KMS-11 (cell line): ENCODE results near the gene NDEL1.

Experiments
- H2AFZ ChIP-seq: fragments of 200-600 bp; sonication (generic); 2 replicates; pipeline ENCODE4 v1.6.1; 2016; ENCODE audit warnings: antibody characterized with exemption, mixed run types, low read depth
- H3K27ac ChIP-seq: fragments of 200-600 bp; sonication (generic); 2 replicates; pipeline ENCODE4 v1.6.1; 2016; ENCODE audit warnings: mild to moderate bottlenecking, mixed run types
- H3K27me3 ChIP-seq: fragments of 200-600 bp; sonication (generic); 2 replicates; pipeline ENCODE4 v1.6.1; 2017; ENCODE audit warnings: mild to moderate bottlenecking, low read depth, mixed run types, moderate library complexity; ENCODE audit not compliant: insufficient read depth
- H3K36me3 ChIP-seq: fragments of 200-600 bp; sonication (generic); 2 replicates; pipeline ENCODE4 v1.6.1; 2017; ENCODE audit warnings: mild to moderate bottlenecking, mixed run types; ENCODE audit not compliant: insufficient read depth
- H3K4me1 ChIP-seq: fragments of 200-600 bp; sonication (generic); 2 replicates; pipeline ENCODE4 v1.6.1; 2016; ENCODE audit warnings: mild to moderate bottlenecking, low read depth, mixed run types; ENCODE audit not compliant: poor library complexity, severe bottlenecking
- H3K4me2 ChIP-seq: fragments of 200-600 bp; sonication (generic); 2 replicates; pipeline ENCODE4 v1.7.0; 2016; ENCODE audit warnings: mild to moderate bottlenecking, mixed run types
- H3K4me3 ChIP-seq: fragments of 200-600 bp; sonication (generic); IDR thresholded peaks from 2 replicates; pipeline ENCODE4 v1.6.1; 2017; ENCODE audit warnings: low read depth, low read length, mixed read lengths; ENCODE audit not compliant: insufficient read depth
- H3K79me2 ChIP-seq: fragments of 200-600 bp; sonication (generic); 2 replicates; pipeline ENCODE4 v1.6.1; 2016; ENCODE audit warnings: low read depth, mixed run types; ENCODE audit not compliant: insufficient read depth
- H3K9ac ChIP-seq: fragments of 200-600 bp; sonication (generic); 2 replicates; pipeline ENCODE4 v1.6.1; 2016; ENCODE audit warnings: mild to moderate bottlenecking, mixed run types
- H4K20me1 ChIP-seq: fragments of 200-600 bp; sonication (generic); 2 replicates; pipeline ENCODE4 v1.6.1; 2016; ENCODE audit warnings: mild to moderate bottlenecking, mixed run types; ENCODE audit not compliant: insufficient read depth
- TF ChIP-seq, protein P1 (sequence below): fragments of 200-600 bp; sonication (generic); conservative IDR thresholded peaks from 2 replicates; pipeline ENCODE4 v1.6.1; 2017; ENCODE audit warnings: low read depth, mild to moderate bottlenecking, antibody characterized with exemption, low read length, moderate library complexity, mixed read lengths

Gene NDEL1

DNA sequence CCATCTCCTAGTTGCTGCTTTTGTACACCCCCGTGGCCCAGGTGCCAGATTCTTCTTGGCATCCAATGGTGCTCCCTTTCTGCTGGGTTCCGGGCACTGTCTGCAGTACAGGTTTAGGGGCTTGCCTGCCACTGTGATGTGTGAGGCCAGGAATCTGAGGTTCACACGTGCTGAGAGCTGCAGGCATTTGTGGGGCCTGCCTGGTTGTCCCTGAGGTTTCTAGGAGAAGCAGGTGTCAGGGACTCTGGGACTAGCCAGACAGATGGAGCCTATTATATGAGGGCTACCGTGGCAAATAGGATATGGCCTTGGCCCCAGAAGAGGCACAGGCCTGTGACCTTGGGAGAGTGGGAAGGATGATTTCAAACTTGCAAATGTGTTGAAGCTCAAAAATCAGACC is 29.3 kb downstream of the NDEL1 start:
- H3K27me3 ChIP-seq = no peaks in the 10 kb centered on the region
- no peak overlapping the region for H2AFZ ChIP-seq
- H3K36me3 ChIP-seq = no peaks in the 10 kb centered on the region
- H3K4me3 ChIP-seq = no peak overlapping the region
- no peaks in the 10 kb centered on the region for H3K79me2 ChIP-seq
- no peak overlapping the region for H3K9ac ChIP-seq
- no peak overlapping the region for H3K27ac ChIP-seq
- H3K4me2 ChIP-seq = no peak overlapping the region
- H4K20me1 ChIP-seq = no peaks in the 10 kb centered on the region
- no peaks in the 10 kb centered on the region for H3K4me1 ChIP-seq
- TF ChIP-seq, protein P1, sequence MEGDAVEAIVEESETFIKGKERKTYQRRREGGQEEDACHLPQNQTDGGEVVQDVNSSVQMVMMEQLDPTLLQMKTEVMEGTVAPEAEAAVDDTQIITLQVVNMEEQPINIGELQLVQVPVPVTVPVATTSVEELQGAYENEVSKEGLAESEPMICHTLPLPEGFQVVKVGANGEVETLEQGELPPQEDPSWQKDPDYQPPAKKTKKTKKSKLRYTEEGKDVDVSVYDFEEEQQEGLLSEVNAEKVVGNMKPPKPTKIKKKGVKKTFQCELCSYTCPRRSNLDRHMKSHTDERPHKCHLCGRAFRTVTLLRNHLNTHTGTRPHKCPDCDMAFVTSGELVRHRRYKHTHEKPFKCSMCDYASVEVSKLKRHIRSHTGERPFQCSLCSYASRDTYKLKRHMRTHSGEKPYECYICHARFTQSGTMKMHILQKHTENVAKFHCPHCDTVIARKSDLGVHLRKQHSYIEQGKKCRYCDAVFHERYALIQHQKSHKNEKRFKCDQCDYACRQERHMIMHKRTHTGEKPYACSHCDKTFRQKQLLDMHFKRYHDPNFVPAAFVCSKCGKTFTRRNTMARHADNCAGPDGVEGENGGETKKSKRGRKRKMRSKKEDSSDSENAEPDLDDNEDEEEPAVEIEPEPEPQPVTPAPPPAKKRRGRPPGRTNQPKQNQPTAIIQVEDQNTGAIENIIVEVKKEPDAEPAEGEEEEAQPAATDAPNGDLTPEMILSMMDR = no peak

DNA sequence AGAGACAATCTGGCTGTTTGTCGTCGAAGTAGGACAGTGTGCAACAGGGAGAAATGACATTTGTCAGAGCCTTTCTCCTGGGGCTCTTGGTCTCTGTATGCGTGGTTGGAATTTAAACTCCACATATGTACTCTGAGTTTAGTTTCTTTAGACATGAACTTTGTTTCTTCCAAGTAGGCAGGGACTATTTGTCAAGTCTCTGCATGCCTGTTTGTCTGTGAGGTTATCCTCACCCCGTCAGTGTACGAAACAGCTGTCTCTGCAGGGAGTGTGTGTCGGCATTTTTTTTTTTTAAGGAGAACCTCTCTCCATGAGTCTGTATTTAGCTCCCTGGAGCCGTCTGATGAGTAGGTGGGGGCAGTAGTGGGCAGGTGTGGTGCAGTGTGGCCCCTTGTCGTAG is 29.7 kb downstream of the NDEL1 start:
- TF ChIP-seq, protein P1 = no peak
- Histone ChIP-seq H3K9ac (no peak overlapping the region), H4K20me1 (no peaks in the 10 kb centered on the region), H3K4me1 (no peaks in the 10 kb centered on the region), H3K4me3 (no peak overlapping the region), H3K36me3 (no peaks in the 10 kb centered on the region), H3K79me2 (no peaks in the 10 kb centered on the region), H3K4me2 (no peak overlapping the region), H3K27me3 (no peaks in the 10 kb centered on the region), H3K27ac (no peak overlapping the region), H2AFZ (no peak overlapping the region)

DNA sequence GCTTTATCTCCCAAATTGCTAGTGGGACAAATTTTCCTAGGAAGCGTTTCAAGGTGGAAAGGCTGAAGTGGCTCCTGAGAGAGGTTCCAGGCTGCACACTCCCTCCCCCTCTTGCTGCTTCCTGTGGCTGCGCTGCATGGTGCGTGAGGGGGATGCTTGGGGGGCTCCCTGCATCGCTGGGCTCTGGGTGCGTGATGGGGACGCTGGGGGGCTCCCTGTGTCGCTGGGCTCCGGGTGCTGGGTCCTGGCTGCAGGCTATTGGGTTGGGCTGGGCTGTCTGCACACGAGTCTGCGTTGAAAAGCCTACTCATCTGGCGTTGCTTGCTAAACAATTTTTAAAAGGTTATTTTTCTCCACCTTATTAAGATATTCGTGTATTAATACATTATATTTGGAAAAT is 30.1 kb downstream of the NDEL1 start:
- no peaks in the 10 kb centered on the region for H3K36me3 ChIP-seq
- H3K27ac ChIP-seq = no peak overlapping the region
- H3K4me1 ChIP-seq = no peaks in the 10 kb centered on the region
- no peaks in the 10 kb centered on the region for H3K79me2 ChIP-seq
- no peak overlapping the region for H3K9ac ChIP-seq
- H2AFZ ChIP-seq = no peak overlapping the region
- no peaks in the 10 kb centered on the region for H4K20me1 ChIP-seq
- TF ChIP-seq, protein P1 = no peak
- H3K27me3 ChIP-seq = no peaks in the 10 kb centered on the region
- H3K4me3 ChIP-seq = no peak overlapping the region
- no peak overlapping the region for H3K4me2 ChIP-seq

DNA sequence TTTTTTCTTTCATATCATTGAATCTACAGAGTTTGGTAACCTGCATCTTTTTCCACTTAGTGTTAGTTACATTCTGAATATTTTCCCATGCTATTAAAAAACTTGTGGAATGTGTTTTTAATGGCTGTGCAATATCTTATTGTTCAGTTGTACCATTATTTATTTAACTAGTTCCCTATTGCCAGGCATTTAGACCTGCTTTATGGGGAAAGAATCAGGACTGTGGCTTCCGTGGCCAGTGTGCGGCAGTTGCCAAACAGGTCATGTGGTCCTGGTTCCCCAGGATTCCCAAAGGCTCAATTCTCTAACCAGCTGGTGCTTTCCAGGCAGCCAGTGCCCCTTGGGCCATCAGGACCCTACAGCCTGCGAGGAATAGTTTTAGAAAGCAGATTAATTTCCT is 30.8 kb downstream of the NDEL1 start:
- H3K9ac ChIP-seq = no peak overlapping the region
- no peaks in the 10 kb centered on the region for H4K20me1 ChIP-seq
- TF ChIP-seq, protein P1 = no peak
- H2AFZ ChIP-seq = no peak overlapping the region
- no peak overlapping the region for H3K27ac ChIP-seq
- no peaks in the 10 kb centered on the region for H3K79me2 ChIP-seq
- no peaks in the 10 kb centered on the region for H3K4me1 ChIP-seq
- no peak overlapping the region for H3K4me3 ChIP-seq
- no peaks in the 10 kb centered on the region for H3K27me3 ChIP-seq
- no peak overlapping the region for H3K4me2 ChIP-seq
- H3K36me3 ChIP-seq = no peaks in the 10 kb centered on the region

DNA sequence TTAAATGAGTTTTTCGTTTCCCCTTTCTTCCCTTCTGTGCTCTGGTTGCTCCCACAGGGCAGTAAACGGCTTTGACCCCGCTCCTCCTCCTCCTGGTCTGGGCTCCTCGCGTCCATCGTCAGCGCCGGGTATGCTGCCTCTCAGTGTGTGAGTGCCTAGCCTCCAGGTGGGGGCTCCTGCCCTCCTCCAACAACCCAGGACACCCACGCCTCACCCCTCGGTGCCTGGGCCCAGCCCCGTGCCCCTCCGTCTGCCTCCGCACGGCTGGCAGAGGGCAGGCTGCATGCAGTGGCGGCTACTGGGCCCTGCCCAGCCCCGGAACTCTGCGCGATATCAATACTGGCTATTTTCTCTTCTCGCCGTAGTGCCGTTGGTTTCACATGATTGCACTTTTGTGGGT is 31.2 kb downstream of the NDEL1 start:
- H3K9ac ChIP-seq = no peak overlapping the region
- no peaks in the 10 kb centered on the region for H3K27me3 ChIP-seq
- H3K4me1 ChIP-seq = no peaks in the 10 kb centered on the region
- no peaks in the 10 kb centered on the region for H4K20me1 ChIP-seq
- H2AFZ ChIP-seq = no peak overlapping the region
- TF ChIP-seq, protein P1 = no peak
- no peak overlapping the region for H3K27ac ChIP-seq
- no peaks in the 10 kb centered on the region for H3K79me2 ChIP-seq
- H3K36me3 ChIP-seq = no peaks in the 10 kb centered on the region
- no peak overlapping the region for H3K4me2 ChIP-seq
- no peak overlapping the region for H3K4me3 ChIP-seq
